ENCODE results near the gene SCAMP2. TPM values are rescaled to one million over a fixed set of nuclear protein-coding genes. Genes with fewer than 3 reads are reported as not detected.

The SCAMP2 gene
- total and polyA plus RNA-seq, 10 of the 15 experiments (the other 5 are each of a cell fraction or from before 2014, with no cell fraction given) = 10.9 to 158 (median 99.6) TPM

DNA sequence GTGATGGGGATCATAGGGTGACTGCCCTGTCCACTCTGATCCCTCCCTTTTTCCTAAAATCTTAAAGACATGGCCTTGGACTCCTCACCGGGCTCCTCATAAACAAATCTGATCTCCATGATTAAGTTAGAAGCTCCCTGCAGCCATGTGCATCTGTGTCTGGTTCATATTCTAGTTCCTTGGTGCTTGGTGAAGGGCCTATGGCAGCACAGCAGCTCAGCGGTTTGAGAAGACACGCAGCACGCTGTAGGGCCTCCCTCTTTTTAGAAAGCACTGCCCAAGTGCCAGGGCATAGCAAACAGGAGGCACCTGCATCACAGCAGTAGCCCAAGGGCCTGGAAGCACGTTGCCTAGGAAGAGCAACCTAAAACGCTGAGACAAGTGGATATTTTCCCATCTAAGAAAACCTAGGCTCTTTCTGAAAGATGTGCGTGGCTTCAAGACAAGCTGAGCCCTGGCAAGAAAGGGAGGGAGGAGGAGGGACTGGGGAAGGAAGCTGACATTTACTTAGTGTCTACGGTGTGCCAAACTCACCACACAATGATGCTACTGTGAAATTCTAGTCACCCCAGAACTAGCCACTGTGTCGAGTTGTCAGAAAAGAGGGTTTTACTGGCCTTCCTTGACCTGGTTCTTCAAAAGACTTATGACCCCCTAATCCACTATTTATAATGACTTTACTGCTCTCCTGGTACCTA, 15.3 kb downstream of the SCAMP2 start:
- Histone ChIP-seq H3K4me3 (peak overlapping the region; percentile 35; the same call in 1 of the 2 replicates), H4K20me1 (ENCODE audit: control insufficient read depth, insufficient read depth) (peaks cover 3% of the 10 kb centered on the region; the same call in 1 of the 2 replicates), H3K79me2 (ENCODE audit: control insufficient read depth, insufficient read depth, low read length) (peaks cover 40% of the 10 kb centered on the region), H3K9ac (ENCODE audit: control insufficient read depth, insufficient read depth, low read length) (peak overlapping the region; percentile 30), H3K9me3 (replicated peaks; ENCODE audit: control insufficient read depth, insufficient read depth, low read length) (no peaks in the 10 kb centered on the region), H3K27ac (ENCODE audit: control insufficient read depth, insufficient read depth) (peak overlapping the region; percentile 80), H3K4me1 (ENCODE audit: control insufficient read depth, insufficient read depth, low read length) (peaks cover 46% of the 10 kb centered on the region), H3K36me3 (ENCODE audit: control insufficient read depth in 2 of 2, insufficient read depth in 2 of 2, low read length in 1 of 2) (peaks cover 6 to 8% of the 10 kb centered on the region in 2 experiments; a peak in 3 of 4 replicates), H3K27me3 (replicated peaks in 1 of 2; ENCODE audit: control insufficient read depth in 2 of 2, insufficient read depth in 2 of 2, low read length in 1 of 2) (no peaks in the 10 kb centered on the region), H3K4me2 (ENCODE audit: control insufficient read depth, insufficient read depth) (peak overlapping the region; percentile 90), H2AFZ (ENCODE audit: control insufficient read depth, low read depth, low read length) (no peak overlapping the region)
- intact Hi-C loops (cut with micrococcal nuclease; ENCODE audit: unreplicated experiment) = loop anchor here (2.0 to 5.0 kb wide), 2 partner anchors 13 to 44 kb away; no protein-coding TSS in a partner anchor
- no TSS peak for BruUV-seq (replicated peaks)
- no peak for DNase-seq (ENCODE audit: low read depth, low spot score)
- ChIA-PET SMC1A (ENCODE audit: uncharacterized antibody, unreplicated experiment) (interaction anchor here (0.6 to 7.5 kb wide), 16 partner anchors 11 to 312 kb away, joined by 3 to 120 read pairs (median 5); partner anchors contain the start of genes FAM219B and MPI), CTCF (interaction anchor here (0.6 to 5.9 kb wide), 16 partner anchors 10 to 138 kb away, joined by 3 to 76 read pairs (median 6); partner anchors contain the start of genes SCAMP5 and ULK3), RAD21 (ENCODE audit: unreplicated experiment) (interaction anchor here (0.7 to 5.6 kb wide), 10 partner anchors 11 to 93 kb away, joined by 3 to 57 read pairs (median 6); partner anchors contain the start of genes FAM219B and ULK3), POLR2A (interaction anchor here (0.9 to 5.8 kb wide), 11 partner anchors 9 to 81 kb away, joined by 3 to 80 read pairs (median 4); partner anchors contain the start of genes COX5A and SCAMP2)
- peak; percentile 38 for FAIRE-seq
- in situ Hi-C loops (cut with MboI) = no loop called here
- WGBS (ENCODE audit: insufficient coverage, insufficient replicate concordance, low lambda C conversion rate, missing lambda C conversion rate) = 3% methylated on average over 9 of the region's 9 CpGs
- peak; percentile 79 for ATAC-seq
- TF ChIP-seq, protein P1, sequence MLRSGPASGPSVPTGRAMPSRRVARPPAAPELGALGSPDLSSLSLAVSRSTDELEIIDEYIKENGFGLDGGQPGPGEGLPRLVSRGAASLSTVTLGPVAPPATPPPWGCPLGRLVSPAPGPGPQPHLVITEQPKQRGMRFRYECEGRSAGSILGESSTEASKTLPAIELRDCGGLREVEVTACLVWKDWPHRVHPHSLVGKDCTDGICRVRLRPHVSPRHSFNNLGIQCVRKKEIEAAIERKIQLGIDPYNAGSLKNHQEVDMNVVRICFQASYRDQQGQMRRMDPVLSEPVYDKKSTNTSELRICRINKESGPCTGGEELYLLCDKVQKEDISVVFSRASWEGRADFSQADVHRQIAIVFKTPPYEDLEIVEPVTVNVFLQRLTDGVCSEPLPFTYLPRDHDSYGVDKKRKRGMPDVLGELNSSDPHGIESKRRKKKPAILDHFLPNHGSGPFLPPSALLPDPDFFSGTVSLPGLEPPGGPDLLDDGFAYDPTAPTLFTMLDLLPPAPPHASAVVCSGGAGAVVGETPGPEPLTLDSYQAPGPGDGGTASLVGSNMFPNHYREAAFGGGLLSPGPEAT (IDR thresholded peaks at IDR 0.05; ENCODE audit: low read depth) = no peak
- TF ChIP-seq, protein P2, sequence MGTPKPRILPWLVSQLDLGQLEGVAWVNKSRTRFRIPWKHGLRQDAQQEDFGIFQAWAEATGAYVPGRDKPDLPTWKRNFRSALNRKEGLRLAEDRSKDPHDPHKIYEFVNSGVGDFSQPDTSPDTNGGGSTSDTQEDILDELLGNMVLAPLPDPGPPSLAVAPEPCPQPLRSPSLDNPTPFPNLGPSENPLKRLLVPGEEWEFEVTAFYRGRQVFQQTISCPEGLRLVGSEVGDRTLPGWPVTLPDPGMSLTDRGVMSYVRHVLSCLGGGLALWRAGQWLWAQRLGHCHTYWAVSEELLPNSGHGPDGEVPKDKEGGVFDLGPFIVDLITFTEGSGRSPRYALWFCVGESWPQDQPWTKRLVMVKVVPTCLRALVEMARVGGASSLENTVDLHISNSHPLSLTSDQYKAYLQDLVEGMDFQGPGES (IDR thresholded peaks at IDR 0.05) = no peak
- peak; percentile 27; the same call in 1 of the 2 replicates for TF ChIP-seq MTA2 (IDR thresholded peaks at IDR 0.05; ENCODE audit: low read depth)
- TF ChIP-seq, protein P3, sequence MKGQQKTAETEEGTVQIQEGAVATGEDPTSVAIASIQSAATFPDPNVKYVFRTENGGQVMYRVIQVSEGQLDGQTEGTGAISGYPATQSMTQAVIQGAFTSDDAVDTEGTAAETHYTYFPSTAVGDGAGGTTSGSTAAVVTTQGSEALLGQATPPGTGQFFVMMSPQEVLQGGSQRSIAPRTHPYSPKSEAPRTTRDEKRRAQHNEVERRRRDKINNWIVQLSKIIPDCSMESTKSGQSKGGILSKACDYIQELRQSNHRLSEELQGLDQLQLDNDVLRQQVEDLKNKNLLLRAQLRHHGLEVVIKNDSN (IDR thresholded peaks at IDR 0.05; ENCODE audit: borderline replicate concordance, extremely low read length, insufficient read depth, low read depth, low read length) = no peak
- TF ChIP-seq, protein P4, sequence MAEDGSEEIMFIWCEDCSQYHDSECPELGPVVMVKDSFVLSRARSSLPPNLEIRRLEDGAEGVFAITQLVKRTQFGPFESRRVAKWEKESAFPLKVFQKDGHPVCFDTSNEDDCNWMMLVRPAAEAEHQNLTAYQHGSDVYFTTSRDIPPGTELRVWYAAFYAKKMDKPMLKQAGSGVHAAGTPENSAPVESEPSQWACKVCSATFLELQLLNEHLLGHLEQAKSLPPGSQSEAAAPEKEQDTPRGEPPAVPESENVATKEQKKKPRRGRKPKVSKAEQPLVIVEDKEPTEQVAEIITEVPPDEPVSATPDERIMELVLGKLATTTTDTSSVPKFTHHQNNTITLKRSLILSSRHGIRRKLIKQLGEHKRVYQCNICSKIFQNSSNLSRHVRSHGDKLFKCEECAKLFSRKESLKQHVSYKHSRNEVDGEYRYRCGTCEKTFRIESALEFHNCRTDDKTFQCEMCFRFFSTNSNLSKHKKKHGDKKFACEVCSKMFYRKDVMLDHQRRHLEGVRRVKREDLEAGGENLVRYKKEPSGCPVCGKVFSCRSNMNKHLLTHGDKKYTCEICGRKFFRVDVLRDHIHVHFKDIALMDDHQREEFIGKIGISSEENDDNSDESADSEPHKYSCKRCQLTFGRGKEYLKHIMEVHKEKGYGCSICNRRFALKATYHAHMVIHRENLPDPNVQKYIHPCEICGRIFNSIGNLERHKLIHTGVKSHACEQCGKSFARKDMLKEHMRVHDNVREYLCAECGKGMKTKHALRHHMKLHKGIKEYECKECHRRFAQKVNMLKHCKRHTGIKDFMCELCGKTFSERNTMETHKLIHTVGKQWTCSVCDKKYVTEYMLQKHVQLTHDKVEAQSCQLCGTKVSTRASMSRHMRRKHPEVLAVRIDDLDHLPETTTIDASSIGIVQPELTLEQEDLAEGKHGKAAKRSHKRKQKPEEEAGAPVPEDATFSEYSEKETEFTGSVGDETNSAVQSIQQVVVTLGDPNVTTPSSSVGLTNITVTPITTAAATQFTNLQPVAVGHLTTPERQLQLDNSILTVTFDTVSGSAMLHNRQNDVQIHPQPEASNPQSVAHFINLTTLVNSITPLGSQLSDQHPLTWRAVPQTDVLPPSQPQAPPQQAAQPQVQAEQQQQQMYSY (CRISPR knock-in tag; IDR thresholded peaks at IDR 0.05) = no peak
- TF ChIP-seq MEF2B (IDR thresholded peaks at IDR 0.05; ENCODE audit: partially characterized antibody, poor library complexity, severe bottlenecking) = no peak
- TF ChIP-seq, protein P5, sequence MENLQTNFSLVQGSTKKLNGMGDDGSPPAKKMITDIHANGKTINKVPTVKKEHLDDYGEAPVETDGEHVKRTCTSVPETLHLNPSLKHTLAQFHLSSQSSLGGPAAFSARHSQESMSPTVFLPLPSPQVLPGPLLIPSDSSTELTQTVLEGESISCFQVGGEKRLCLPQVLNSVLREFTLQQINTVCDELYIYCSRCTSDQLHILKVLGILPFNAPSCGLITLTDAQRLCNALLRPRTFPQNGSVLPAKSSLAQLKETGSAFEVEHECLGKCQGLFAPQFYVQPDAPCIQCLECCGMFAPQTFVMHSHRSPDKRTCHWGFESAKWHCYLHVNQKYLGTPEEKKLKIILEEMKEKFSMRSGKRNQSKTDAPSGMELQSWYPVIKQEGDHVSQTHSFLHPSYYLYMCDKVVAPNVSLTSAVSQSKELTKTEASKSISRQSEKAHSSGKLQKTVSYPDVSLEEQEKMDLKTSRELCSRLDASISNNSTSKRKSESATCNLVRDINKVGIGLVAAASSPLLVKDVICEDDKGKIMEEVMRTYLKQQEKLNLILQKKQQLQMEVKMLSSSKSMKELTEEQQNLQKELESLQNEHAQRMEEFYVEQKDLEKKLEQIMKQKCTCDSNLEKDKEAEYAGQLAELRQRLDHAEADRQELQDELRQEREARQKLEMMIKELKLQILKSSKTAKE (IDR thresholded peaks at IDR 0.05; ENCODE audit: low read depth, poor library complexity, severe bottlenecking) = no peak
- TF ChIP-seq MXI1 (IDR thresholded peaks at IDR 0.05; ENCODE audit: low read depth, low read length) = 0 out of 2 replicates have a peak, but pooled peaks have one; percentile 15
- TF ChIP-seq RUNX3 (IDR thresholded peaks at IDR 0.05; ENCODE audit: low read length) = peak; percentile 58
- TF ChIP-seq NR2F1 (conservative IDR thresholded peaks at IDR 0.05) = 0 out of 2 replicates have a peak, but pooled peaks have one; percentile 19
- TF ChIP-seq WRNIP1 (IDR thresholded peaks at IDR 0.05; ENCODE audit: borderline replicate concordance, low read depth, low read length) = 0 out of 2 replicates have a peak, but pooled peaks have one; percentile 41
